Loucy (cell line): ENCODE results near the gene DLG2.

ENCODE experiments used
- CTCF ChIP-seq: fragments of 200-600 bp; sonication (generic); conservative IDR thresholded peaks from 2 replicates; pipeline ENCODE4 v1.5.1; 2014; ENCODE audit warnings: mild to moderate bottlenecking, antibody characterized with exemption, low read length
- EZH2phosphoT487 ChIP-seq: fragments of 200-600 bp; IDR thresholded peaks from 2 replicates; pipeline ENCODE4 v1.6.1; 2018; ENCODE audit warnings: antibody characterized with exemption, mild to moderate bottlenecking, moderate library complexity, borderline replicate concordance

GRCh38 chr11:84398017-84398626 is 1229.0 kb downstream of the DLG2 start:
- TF ChIP-seq CTCF (peak; percentile 45), EZH2phosphoT487 (no peak)
